NT2/D1 (cell line): ENCODE data around the gene EPHA5.

ENCODE experiments used
- YY1 ChIP-seq: IDR thresholded peaks from 2 replicates; pipeline ENCODE4 v1.6.1; 2011; ENCODE audit not compliant: insufficient read length, insufficient read depth
- ZNF274 ChIP-seq: IDR thresholded peaks from 2 replicates; pipeline ENCODE4 v1.6.1; 2011; ENCODE audit warnings: mild to moderate bottlenecking, low read depth, low read length

DNA sequence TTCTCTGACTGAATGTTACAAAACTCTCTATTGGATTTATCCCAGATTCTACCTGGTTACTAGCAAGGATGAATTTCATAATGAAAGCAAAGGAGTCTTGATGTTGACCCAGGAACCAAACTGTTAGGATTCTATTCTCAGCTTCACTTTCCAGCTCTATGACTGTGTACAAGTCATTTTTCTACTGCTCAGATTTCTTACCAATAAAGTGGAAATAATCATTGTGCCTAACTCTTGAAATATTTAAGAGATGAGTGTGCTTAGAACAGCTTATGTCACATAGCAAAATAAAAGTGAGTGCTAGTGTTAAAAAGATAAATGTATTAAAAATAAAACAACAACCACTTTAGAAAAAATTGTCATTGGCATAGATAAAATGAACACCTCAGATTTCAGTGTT lies 45.6 kb downstream of the EPHA5 start:
- TF ChIP-seq YY1 (no peak), ZNF274 (no peak)
